ENCODE data around the gene SPEM2.

GRCh38 chr17:7405350-7406234 is 19.8 kb upstream of the SPEM2 start:
- TF ChIP-seq POLR2A (IDR thresholded peaks at IDR 0.05; ENCODE audit: low read depth, low read length) (no peak), PAX5 (IDR thresholded peaks at IDR 0.05; ENCODE audit: insufficient read depth, low read length, severe bottlenecking) (no peak)

All from GM12891 (cell line).